NK-92 (cell line): ENCODE data around the gene AGO4.

Experiments
- DNase-seq: peaks from one replicate; lab custom pipeline; 2025; ENCODE audit not compliant: unreplicated experiment; lab: John Stamatoyannopoulos, UW

The AGO4 gene

GRCh38 chr1:35894183-35894582, 86.4 kb downstream of the AGO4 start:
- DNase-seq, result no peak

GRCh38 chr1:35894656-35895055, 86.8 kb downstream of the AGO4 start:
- DNase-seq, result no peak

- DNase-seq, result no peak
These were observed 92.1 kb downstream of the AGO4 start for GRCh38 chr1:35899941-35900340.

GRCh38 chr1:35901235-35901634, 93.4 kb downstream of the AGO4 start:
- no peak for DNase-seq

- DNase-seq, result no peak
These were observed 94.9 kb downstream of the AGO4 start for GRCh38 chr1:35902671-35903070.
